Hepatocyte (in vitro differentiated cells): ENCODE results near the gene IPPK.

Experiments used
- CTCF ChIP-seq: fragments of 200-600 bp; sonication (generic); IDR thresholded peaks from 2 replicates; pipeline ENCODE4 v1.5.1; 2016; ENCODE audit warnings: antibody characterized with exemption, mild to moderate bottlenecking; ENCODE audit not compliant: poor library complexity
- EZH2 ChIP-seq: fragments of 200-600 bp; sonication (generic); IDR thresholded peaks from 2 replicates; pipeline ENCODE4 v1.6.1; 2016; ENCODE audit warnings: antibody characterized with exemption, mild to moderate bottlenecking, borderline replicate concordance

- TF ChIP-seq CTCF (no peak), EZH2 (no peak)
Measured at GRCh38 chr9:92564504-92564903, 105.4 kb downstream of the IPPK start.
